NB4 (cell line): ENCODE results near the gene SEMA5A.

Experiments
- CTCF ChIP-seq: IDR thresholded peaks from one replicate; pipeline ENCODE4 v1.5.1; 2012; ENCODE audit warnings: low read depth, low read length
- MAX ChIP-seq: IDR thresholded peaks from 2 replicates; pipeline ENCODE4 v1.6.1; 2011; ENCODE audit warnings: low read depth, low read length
- MYC ChIP-seq: IDR thresholded peaks from 2 replicates; pipeline ENCODE4 v1.6.1; 2011; ENCODE audit warnings: low read depth, low read length
- POLR2A ChIP-seq: IDR thresholded peaks from 2 replicates; pipeline ENCODE4 v1.6.1; 2011; ENCODE audit warnings: mild to moderate bottlenecking; ENCODE audit not compliant: insufficient read length; ENCODE audit errors: extremely low read depth

GRCh38 chr5:9515436-9515835 is 30.4 kb downstream of the SEMA5A start:
- TF ChIP-seq CTCF (no peak), MAX (no peak), MYC (no peak), POLR2A (no peak)
